ENCODE data around the gene CCDC180. TPM values are rescaled to one million over a fixed set of nuclear protein-coding genes. Genes with fewer than 3 reads are reported as not detected.

The CCDC180 gene
- total and polyA plus RNA-seq, 2 experiments from 2014 or later = 0.57 to 0.83 TPM

- H3K36me3 ChIP-seq (replicated peaks; ENCODE audit: insufficient read depth, low read depth) = no peaks in the 10 kb centered on the region
- no peaks in the 10 kb centered on the region for H3K9me3 ChIP-seq (ENCODE audit: low read depth)
- no peak for DNase-seq (ENCODE audit: low spot score)
- no peaks in the 10 kb centered on the region for H4K20me1 ChIP-seq (ENCODE audit: insufficient read depth, poor library complexity, severe bottlenecking)
- no peaks in the 10 kb centered on the region for H3K27me3 ChIP-seq
- no peaks in the 10 kb centered on the region for H3K4me1 ChIP-seq (ENCODE audit: insufficient read depth)
- H3K4me3 ChIP-seq = no peak overlapping the region
- WGBS (ENCODE audit: low lambda C conversion rate, missing lambda C conversion rate) = 65% methylated on average over 6 of the region's 6 CpGs
- TF ChIP-seq, protein P1, sequence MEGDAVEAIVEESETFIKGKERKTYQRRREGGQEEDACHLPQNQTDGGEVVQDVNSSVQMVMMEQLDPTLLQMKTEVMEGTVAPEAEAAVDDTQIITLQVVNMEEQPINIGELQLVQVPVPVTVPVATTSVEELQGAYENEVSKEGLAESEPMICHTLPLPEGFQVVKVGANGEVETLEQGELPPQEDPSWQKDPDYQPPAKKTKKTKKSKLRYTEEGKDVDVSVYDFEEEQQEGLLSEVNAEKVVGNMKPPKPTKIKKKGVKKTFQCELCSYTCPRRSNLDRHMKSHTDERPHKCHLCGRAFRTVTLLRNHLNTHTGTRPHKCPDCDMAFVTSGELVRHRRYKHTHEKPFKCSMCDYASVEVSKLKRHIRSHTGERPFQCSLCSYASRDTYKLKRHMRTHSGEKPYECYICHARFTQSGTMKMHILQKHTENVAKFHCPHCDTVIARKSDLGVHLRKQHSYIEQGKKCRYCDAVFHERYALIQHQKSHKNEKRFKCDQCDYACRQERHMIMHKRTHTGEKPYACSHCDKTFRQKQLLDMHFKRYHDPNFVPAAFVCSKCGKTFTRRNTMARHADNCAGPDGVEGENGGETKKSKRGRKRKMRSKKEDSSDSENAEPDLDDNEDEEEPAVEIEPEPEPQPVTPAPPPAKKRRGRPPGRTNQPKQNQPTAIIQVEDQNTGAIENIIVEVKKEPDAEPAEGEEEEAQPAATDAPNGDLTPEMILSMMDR (IDR thresholded peaks at IDR 0.05; ENCODE audit: poor library complexity) = no peak
- no peak for TF ChIP-seq EZH2phosphoT487 (IDR thresholded peaks at IDR 0.05; ENCODE audit: low read depth, severe bottlenecking, unreplicated experiment)
- TF ChIP-seq EZH2 (IDR thresholded peaks at IDR 0.05; ENCODE audit: borderline replicate concordance) = no peak
- no peak overlapping the region for H3K4me2 ChIP-seq
- H2AFZ ChIP-seq = no peak overlapping the region
- H3K79me2 ChIP-seq = no peaks in the 10 kb centered on the region
- no peak overlapping the region for H3K27ac ChIP-seq
- H3K9me2 ChIP-seq (replicated peaks; ENCODE audit: insufficient read depth) = no peaks in the 10 kb centered on the region
Measured at GRCh38 chr9:97276310-97276852, 31.1 kb upstream of the CCDC180 start.

- H4K20me1 ChIP-seq (ENCODE audit: insufficient read depth, poor library complexity, severe bottlenecking) = no peaks in the 10 kb centered on the region
- H3K27me3 ChIP-seq = no peaks in the 10 kb centered on the region
- no peaks in the 10 kb centered on the region for H3K79me2 ChIP-seq
- no peak overlapping the region for H3K27ac ChIP-seq
- no peaks in the 10 kb centered on the region for H3K9me2 ChIP-seq (replicated peaks; ENCODE audit: insufficient read depth)
- H3K4me2 ChIP-seq = no peak overlapping the region
- WGBS (ENCODE audit: low lambda C conversion rate, missing lambda C conversion rate) = 97% methylated on average over 7 of the region's 7 CpGs
- no peaks in the 10 kb centered on the region for H3K4me1 ChIP-seq (ENCODE audit: insufficient read depth)
- H2AFZ ChIP-seq = no peak overlapping the region
- no peaks in the 10 kb centered on the region for H3K9me3 ChIP-seq (ENCODE audit: low read depth)
- TF ChIP-seq EZH2 (IDR thresholded peaks at IDR 0.05; ENCODE audit: borderline replicate concordance) (no peak), EZH2phosphoT487 (IDR thresholded peaks at IDR 0.05; ENCODE audit: low read depth, severe bottlenecking, unreplicated experiment) (no peak)
- TF ChIP-seq, protein P1 (IDR thresholded peaks at IDR 0.05; ENCODE audit: poor library complexity) = no peak
- H3K4me3 ChIP-seq = no peak overlapping the region
- no peaks in the 10 kb centered on the region for H3K36me3 ChIP-seq (replicated peaks; ENCODE audit: insufficient read depth, low read depth)
- no peak for DNase-seq (ENCODE audit: low spot score)
Measured at GRCh38 chr9:97277953-97278352, 29.5 kb upstream of the CCDC180 start.

DNA sequence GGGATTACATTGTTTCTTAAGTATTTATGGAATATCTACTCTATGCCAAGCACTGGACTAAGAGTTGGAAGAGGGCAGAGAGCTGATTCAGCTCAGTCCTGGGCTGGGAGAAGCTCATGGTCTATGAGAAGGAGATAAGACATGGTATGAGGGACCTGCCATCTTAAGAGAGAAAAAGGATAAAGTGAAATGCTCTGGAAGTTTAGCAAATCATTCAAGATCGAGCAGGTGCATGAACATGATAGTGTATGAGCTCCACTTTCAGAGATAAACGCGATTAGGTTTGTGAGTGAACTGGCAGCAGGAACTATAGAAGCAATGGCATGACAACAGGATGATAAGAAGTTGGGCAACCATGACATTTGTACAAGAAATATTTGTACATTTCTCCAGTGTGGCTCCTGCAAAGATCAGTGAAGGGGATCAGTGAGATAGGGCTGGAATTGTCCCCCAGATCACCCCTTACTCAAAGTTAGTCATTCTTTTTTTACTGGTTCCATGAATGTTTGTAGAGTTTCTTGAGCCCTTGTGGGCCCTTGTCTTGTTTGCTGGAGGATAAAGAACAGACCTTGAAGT is 26.6 kb upstream of the CCDC180 start:
- H3K4me3 ChIP-seq = no peak overlapping the region
- no peaks in the 10 kb centered on the region for H3K9me2 ChIP-seq (replicated peaks; ENCODE audit: insufficient read depth)
- no peak overlapping the region for H2AFZ ChIP-seq
- no peak overlapping the region for H3K27ac ChIP-seq
- TF ChIP-seq EZH2phosphoT487 (IDR thresholded peaks at IDR 0.05; ENCODE audit: low read depth, severe bottlenecking, unreplicated experiment) (no peak), EZH2 (IDR thresholded peaks at IDR 0.05; ENCODE audit: borderline replicate concordance) (no peak)
- TF ChIP-seq, protein P1 (IDR thresholded peaks at IDR 0.05; ENCODE audit: poor library complexity) = no peak
- no peaks in the 10 kb centered on the region for H3K36me3 ChIP-seq (replicated peaks; ENCODE audit: insufficient read depth, low read depth)
- no peaks in the 10 kb centered on the region for H3K27me3 ChIP-seq
- H3K79me2 ChIP-seq = no peaks in the 10 kb centered on the region
- H3K4me2 ChIP-seq = no peak overlapping the region
- no peaks in the 10 kb centered on the region for H4K20me1 ChIP-seq (ENCODE audit: insufficient read depth, poor library complexity, severe bottlenecking)
- H3K9me3 ChIP-seq (ENCODE audit: low read depth) = no peaks in the 10 kb centered on the region
- WGBS (ENCODE audit: low lambda C conversion rate, missing lambda C conversion rate) = 97% methylated on average over 3 of the region's 3 CpGs
- no peaks in the 10 kb centered on the region for H3K4me1 ChIP-seq (ENCODE audit: insufficient read depth)
- no peak for DNase-seq (ENCODE audit: low spot score)

Measured in hepatocyte (in vitro differentiated cells).